Liver (tissue), 9 donors: ENCODE data around the gene OXNAD1. TPM values are rescaled to one million over a fixed set of nuclear protein-coding genes. Genes with fewer than 3 reads are reported as not detected.

Source experiments
- DNase-seq: peaks from one replicate; pipeline ENCODE4 v3.0.0-alpha.2; 2017; ENCODE audit warnings: low spot score
- H3K27ac ChIP-seq, 2 donors: one replicate each; pipeline ENCODE4 v1.7.0; 2013; ENCODE audit warnings: inconsistent platforms in 2 of 2, low read length in 2 of 2, control low read depth in 1 of 2, low read depth in 1 of 2, mild to moderate bottlenecking in 1 of 2
- H3K27me3 ChIP-seq, 4 donors: one replicate each; pipeline versions ENCODE4 v1.6.1 to v1.7.0; 2013; ENCODE audit warnings: low read length in 3 of 4, inconsistent platforms in 1 of 4, mild to moderate bottlenecking in 1 of 4, moderate library complexity in 1 of 4; ENCODE audit not compliant: control insufficient read depth in 4 of 4, insufficient read depth in 4 of 4
- H3K36me3 ChIP-seq, 4 donors: one replicate each; pipeline versions ENCODE4 v1.6.1 to v1.7.0; 2013; ENCODE audit warnings: low read length in 3 of 4, mild to moderate bottlenecking in 3 of 4, low read depth in 1 of 4, moderate library complexity in 1 of 4; ENCODE audit not compliant: control insufficient read depth in 4 of 4, insufficient read depth in 3 of 4
- H3K4me1 ChIP-seq, 4 donors: one replicate each; pipeline versions ENCODE4 v1.6.1 to v1.7.0; 2013; ENCODE audit warnings: low read length in 3 of 4, mild to moderate bottlenecking in 3 of 4, moderate library complexity in 1 of 4; ENCODE audit not compliant: control insufficient read depth in 4 of 4, insufficient read depth in 4 of 4
- H3K4me3 ChIP-seq, 3 donors: one replicate each; pipeline versions ENCODE4 v1.6.1 to v1.7.0; 2013; ENCODE audit warnings: low read length in 3 of 3, control low read depth in 1 of 3, low read depth in 1 of 3, mild to moderate bottlenecking in 1 of 3
- H3K9ac ChIP-seq, 2 donors: one replicate each; pipeline ENCODE4 v1.7.0; 2013; ENCODE audit warnings: low read length in 2 of 2, mild to moderate bottlenecking in 2 of 2, moderate library complexity in 2 of 2, control low read depth in 1 of 2, low read depth in 1 of 2
- H3K9me3 ChIP-seq, 4 donors: one replicate each; pipeline versions ENCODE4 v1.6.1 to v1.7.0; 2013; ENCODE audit warnings: low read length in 3 of 4; ENCODE audit not compliant: control insufficient read depth in 4 of 4
- EGR1 ChIP-seq, 2 donors: IDR thresholded peaks; 2 replicates each; pipeline ENCODE4 v1.6.1; 2016 to 2018; ENCODE audit warnings: antibody characterized with exemption in 2 of 2, low read depth in 2 of 2
- FOXA1 ChIP-seq: IDR thresholded peaks from 2 replicates; pipeline ENCODE4 v1.6.1; 2016; ENCODE audit warnings: antibody characterized with exemption
- FOXA2 ChIP-seq: IDR thresholded peaks from 2 replicates; pipeline ENCODE4 v1.6.1; 2016; ENCODE audit warnings: antibody characterized with exemption
- GABPA ChIP-seq, 2 donors: IDR thresholded peaks in 1 of 2; conservative IDR thresholded peaks in 1 of 2; 2 replicates each; pipeline ENCODE4 v1.6.1; 2016; ENCODE audit warnings: antibody characterized with exemption in 2 of 2, mild to moderate bottlenecking in 1 of 2, moderate library complexity in 1 of 2
- HNF4A ChIP-seq, 2 donors: conservative IDR thresholded peaks; 2 replicates each; pipeline ENCODE4 v1.6.1; 2016; ENCODE audit warnings: antibody characterized with exemption in 2 of 2, mild to moderate bottlenecking in 2 of 2
- HNF4G ChIP-seq: IDR thresholded peaks from 2 replicates; pipeline ENCODE4 v1.6.1; 2016; ENCODE audit warnings: antibody characterized with exemption
- JUND ChIP-seq, 2 donors: IDR thresholded peaks; 2 replicates each; pipeline ENCODE4 v1.6.1; 2016; ENCODE audit warnings: antibody characterized with exemption in 2 of 2
- MAX ChIP-seq: IDR thresholded peaks from 2 replicates; pipeline ENCODE4 v1.6.1; 2016; ENCODE audit warnings: antibody characterized with exemption
- NR2F2 ChIP-seq: IDR thresholded peaks from 2 replicates; pipeline ENCODE4 v1.6.1; 2016; ENCODE audit warnings: antibody characterized with exemption
- RAD21 ChIP-seq, 2 donors: IDR thresholded peaks; 2 replicates each; pipeline ENCODE4 v1.6.1; 2016; ENCODE audit warnings: antibody characterized with exemption in 2 of 2, mild to moderate bottlenecking in 2 of 2
- RXRA ChIP-seq, 2 donors: IDR thresholded peaks; 2 replicates each; pipeline ENCODE4 v1.6.1; 2017 to 2018; ENCODE audit warnings: antibody characterized with exemption in 2 of 2, mild to moderate bottlenecking in 1 of 2
- SP1 ChIP-seq: IDR thresholded peaks from 2 replicates; pipeline ENCODE4 v1.6.1; 2018; ENCODE audit warnings: antibody characterized with exemption, mild to moderate bottlenecking
- TAF1 ChIP-seq: conservative IDR thresholded peaks from 2 replicates; pipeline ENCODE4 v1.6.1; 2016; ENCODE audit warnings: antibody characterized with exemption, mild to moderate bottlenecking
- YY1 ChIP-seq: IDR thresholded peaks from 2 replicates; pipeline ENCODE4 v1.6.1; 2016; ENCODE audit warnings: antibody characterized with exemption, mild to moderate bottlenecking
- WGBS: extraction: QIAGEN DNeasy Blood & Tissue Kit; methylation state at CpG from one replicate; pipeline ENCODE4 v1.1.7; 2013; 5-methylcytosine and 5-hydroxymethylcytosine counted together
- polyA plus RNA-seq, 2 donors: library from polyadenylated mRNA; stranded (reverse) in 1 of 2; unstranded in 1 of 2; fragments of 200-250 nt in 1 of 2; fragments of >200 nt in 1 of 2; fragmentation: Nextera tagmentation in 1 of 2; extraction: Ambion mirVana in 1 of 2; gene quantifications; one replicate each; pipeline versions ENCODE4 v1.2.1 to v1.2.3, GENCODE V29; 2013 to 2015
- total RNA-seq, 2 donors: library from RNA; depleted of rRNA; stranded (reverse); fragments of >200 nt; gene quantifications; one replicate each; pipeline ENCODE4 v1.2.3, GENCODE V29; 2014
- TF ChIP-seq, protein P1 (sequence below): fragments of 150-350 bp; IDR thresholded peaks from 2 replicates; pipeline ENCODE4 v1.5.1; 2017; ENCODE audit warnings: improper control_type of control experiment, low read depth, low read length; ENCODE audit not compliant: missing input control
- TF ChIP-seq, protein P2 (sequence below): IDR thresholded peaks from 2 replicates; pipeline ENCODE4 v1.6.1; 2016; ENCODE audit warnings: antibody characterized with exemption, mild to moderate bottlenecking
- TF ChIP-seq, protein P3 (sequence below): IDR thresholded peaks from 2 replicates; pipeline ENCODE4 v1.6.1; 2016; ENCODE audit warnings: antibody characterized with exemption
- TF ChIP-seq, protein P4 (sequence below): IDR thresholded peaks from 2 replicates; pipeline ENCODE4 v1.6.1; 2016; ENCODE audit warnings: antibody characterized with exemption
- donor health status: healthy.
- donor health status: healthy.
- donor health status: healthy.
- donor health status: healthy.
- donor health status: healthy.

OXNAD1 gene
- total and polyA plus RNA-seq, 4 donors = 9.3 to 24.6 (median 14.1) TPM

- Histone ChIP-seq H3K4me3 (no peak overlapping the region), H3K27me3 (no peaks in the 10 kb centered on the region), H3K36me3 (peaks cover 0 to 26% (median 10%) of the 10 kb centered on the region in 4 donors), H3K27ac (peak overlapping the region; percentile 70 to 87), H3K9ac (no peak overlapping the region), H3K4me1 (peaks cover 16 to 53% (median 27%) of the 10 kb centered on the region in 4 donors), H3K9me3 (no peaks in the 10 kb centered on the region)
- 95% methylated on average over 4 of the region's 4 CpGs for WGBS
- TF ChIP-seq, protein P1, sequence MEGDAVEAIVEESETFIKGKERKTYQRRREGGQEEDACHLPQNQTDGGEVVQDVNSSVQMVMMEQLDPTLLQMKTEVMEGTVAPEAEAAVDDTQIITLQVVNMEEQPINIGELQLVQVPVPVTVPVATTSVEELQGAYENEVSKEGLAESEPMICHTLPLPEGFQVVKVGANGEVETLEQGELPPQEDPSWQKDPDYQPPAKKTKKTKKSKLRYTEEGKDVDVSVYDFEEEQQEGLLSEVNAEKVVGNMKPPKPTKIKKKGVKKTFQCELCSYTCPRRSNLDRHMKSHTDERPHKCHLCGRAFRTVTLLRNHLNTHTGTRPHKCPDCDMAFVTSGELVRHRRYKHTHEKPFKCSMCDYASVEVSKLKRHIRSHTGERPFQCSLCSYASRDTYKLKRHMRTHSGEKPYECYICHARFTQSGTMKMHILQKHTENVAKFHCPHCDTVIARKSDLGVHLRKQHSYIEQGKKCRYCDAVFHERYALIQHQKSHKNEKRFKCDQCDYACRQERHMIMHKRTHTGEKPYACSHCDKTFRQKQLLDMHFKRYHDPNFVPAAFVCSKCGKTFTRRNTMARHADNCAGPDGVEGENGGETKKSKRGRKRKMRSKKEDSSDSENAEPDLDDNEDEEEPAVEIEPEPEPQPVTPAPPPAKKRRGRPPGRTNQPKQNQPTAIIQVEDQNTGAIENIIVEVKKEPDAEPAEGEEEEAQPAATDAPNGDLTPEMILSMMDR = no peak
- no peak for TF ChIP-seq JUND (IDR thresholded peaks at IDR 0.05)
- no peak for TF ChIP-seq FOXA1
- no peak for TF ChIP-seq NR2F2
- no peak for TF ChIP-seq HNF4G
- no peak for TF ChIP-seq FOXA2
- TF ChIP-seq HNF4A (conservative IDR thresholded peaks at IDR 0.05) = no peak
- TF ChIP-seq, protein P2, sequence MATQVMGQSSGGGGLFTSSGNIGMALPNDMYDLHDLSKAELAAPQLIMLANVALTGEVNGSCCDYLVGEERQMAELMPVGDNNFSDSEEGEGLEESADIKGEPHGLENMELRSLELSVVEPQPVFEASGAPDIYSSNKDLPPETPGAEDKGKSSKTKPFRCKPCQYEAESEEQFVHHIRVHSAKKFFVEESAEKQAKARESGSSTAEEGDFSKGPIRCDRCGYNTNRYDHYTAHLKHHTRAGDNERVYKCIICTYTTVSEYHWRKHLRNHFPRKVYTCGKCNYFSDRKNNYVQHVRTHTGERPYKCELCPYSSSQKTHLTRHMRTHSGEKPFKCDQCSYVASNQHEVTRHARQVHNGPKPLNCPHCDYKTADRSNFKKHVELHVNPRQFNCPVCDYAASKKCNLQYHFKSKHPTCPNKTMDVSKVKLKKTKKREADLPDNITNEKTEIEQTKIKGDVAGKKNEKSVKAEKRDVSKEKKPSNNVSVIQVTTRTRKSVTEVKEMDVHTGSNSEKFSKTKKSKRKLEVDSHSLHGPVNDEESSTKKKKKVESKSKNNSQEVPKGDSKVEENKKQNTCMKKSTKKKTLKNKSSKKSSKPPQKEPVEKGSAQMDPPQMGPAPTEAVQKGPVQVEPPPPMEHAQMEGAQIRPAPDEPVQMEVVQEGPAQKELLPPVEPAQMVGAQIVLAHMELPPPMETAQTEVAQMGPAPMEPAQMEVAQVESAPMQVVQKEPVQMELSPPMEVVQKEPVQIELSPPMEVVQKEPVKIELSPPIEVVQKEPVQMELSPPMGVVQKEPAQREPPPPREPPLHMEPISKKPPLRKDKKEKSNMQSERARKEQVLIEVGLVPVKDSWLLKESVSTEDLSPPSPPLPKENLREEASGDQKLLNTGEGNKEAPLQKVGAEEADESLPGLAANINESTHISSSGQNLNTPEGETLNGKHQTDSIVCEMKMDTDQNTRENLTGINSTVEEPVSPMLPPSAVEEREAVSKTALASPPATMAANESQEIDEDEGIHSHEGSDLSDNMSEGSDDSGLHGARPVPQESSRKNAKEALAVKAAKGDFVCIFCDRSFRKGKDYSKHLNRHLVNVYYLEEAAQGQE = no peak
- TF ChIP-seq SP1 = no peak
- no peak for TF ChIP-seq EGR1 (IDR thresholded peaks at IDR 0.05; ENCODE audit: low read depth in 2 of 2)
- no peak for TF ChIP-seq GABPA (IDR thresholded peaks at IDR 0.05 in 1 of 2, conservative IDR thresholded peaks at IDR 0.05 in 1 of 2)
- no peak for TF ChIP-seq TAF1
- no peak for TF ChIP-seq YY1
- no peak for TF ChIP-seq RXRA (IDR thresholded peaks at IDR 0.05)
- TF ChIP-seq RAD21 (IDR thresholded peaks at IDR 0.05) = no peak
- TF ChIP-seq, protein P3, sequence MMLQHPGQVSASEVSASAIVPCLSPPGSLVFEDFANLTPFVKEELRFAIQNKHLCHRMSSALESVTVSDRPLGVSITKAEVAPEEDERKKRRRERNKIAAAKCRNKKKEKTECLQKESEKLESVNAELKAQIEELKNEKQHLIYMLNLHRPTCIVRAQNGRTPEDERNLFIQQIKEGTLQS = no peak
- TF ChIP-seq, protein P4, sequence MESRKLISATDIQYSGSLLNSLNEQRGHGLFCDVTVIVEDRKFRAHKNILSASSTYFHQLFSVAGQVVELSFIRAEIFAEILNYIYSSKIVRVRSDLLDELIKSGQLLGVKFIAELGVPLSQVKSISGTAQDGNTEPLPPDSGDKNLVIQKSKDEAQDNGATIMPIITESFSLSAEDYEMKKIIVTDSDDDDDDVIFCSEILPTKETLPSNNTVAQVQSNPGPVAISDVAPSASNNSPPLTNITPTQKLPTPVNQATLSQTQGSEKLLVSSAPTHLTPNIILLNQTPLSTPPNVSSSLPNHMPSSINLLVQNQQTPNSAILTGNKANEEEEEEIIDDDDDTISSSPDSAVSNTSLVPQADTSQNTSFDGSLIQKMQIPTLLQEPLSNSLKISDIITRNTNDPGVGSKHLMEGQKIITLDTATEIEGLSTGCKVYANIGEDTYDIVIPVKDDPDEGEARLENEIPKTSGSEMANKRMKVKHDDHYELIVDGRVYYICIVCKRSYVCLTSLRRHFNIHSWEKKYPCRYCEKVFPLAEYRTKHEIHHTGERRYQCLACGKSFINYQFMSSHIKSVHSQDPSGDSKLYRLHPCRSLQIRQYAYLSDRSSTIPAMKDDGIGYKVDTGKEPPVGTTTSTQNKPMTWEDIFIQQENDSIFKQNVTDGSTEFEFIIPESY = no peak
- no peak for TF ChIP-seq MAX
- DNase-seq = no peak
These were observed 60.8 kb downstream of the OXNAD1 start for GRCh38 chr3:16325850-16326249.
